Astrocyte of the cerebellum (primary cell): ENCODE results near the gene CREB1.

Experiments used
- DNase-seq: peaks from one replicate; pipeline ENCODE4 v3.0.0-alpha.2; 2011; ENCODE audit warnings: low read depth
- H3K4me3 ChIP-seq: 2 replicates; pipeline ENCODE4 v1.5.1; 2011; ENCODE audit warnings: mild to moderate bottlenecking, low read depth, low read length, moderate library complexity
- CTCF ChIP-seq: IDR thresholded peaks from 2 replicates; pipeline ENCODE4 v1.5.1; 2012; ENCODE audit warnings: low read length, low read depth, moderate library complexity, mild to moderate bottlenecking; ENCODE audit errors: missing control alignments
- in situ Hi-C: cut with HindIII; loops from 2 replicates; pipeline ENCODE4 v1.10.0; 2017; ENCODE audit warnings: low sequenced_read_pairs

The CREB1 gene

GRCh38 chr2:207511851-207512250, 17.9 kb upstream of the CREB1 start:
- TF ChIP-seq CTCF: no peak
- in situ Hi-C loops: no loop called here
- H3K4me3 ChIP-seq: no peak overlapping the region
- DNase-seq: no peak

- in situ Hi-C loops: no loop called here
- TF ChIP-seq CTCF: no peak
- no peak overlapping the region for H3K4me3 ChIP-seq
- DNase-seq: no peak
Observed at GRCh38 chr2:207512356-207512755, 17.4 kb upstream of the CREB1 start.

- in situ Hi-C loops: no loop called here
- peak; percentile 90 for DNase-seq
- H3K4me3 ChIP-seq: no peak overlapping the region
- no peak for TF ChIP-seq CTCF
Observed at GRCh38 chr2:207513551-207514257, 16.1 kb upstream of the CREB1 start.

GRCh38 chr2:207514451-207514850, 15.3 kb upstream of the CREB1 start:
- in situ Hi-C loops: no loop called here
- no peak overlapping the region for H3K4me3 ChIP-seq
- TF ChIP-seq CTCF: no peak
- DNase-seq: no peak

GRCh38 chr2:207515671-207516070, 14.1 kb upstream of the CREB1 start:
- H3K4me3 ChIP-seq: no peak overlapping the region
- in situ Hi-C loops: no loop called here
- DNase-seq: no peak
- no peak for TF ChIP-seq CTCF

GRCh38 chr2:207516206-207516605, 13.6 kb upstream of the CREB1 start:
- H3K4me3 ChIP-seq: no peak overlapping the region
- DNase-seq: no peak
- TF ChIP-seq CTCF: no peak
- in situ Hi-C loops: no loop called here

GRCh38 chr2:207523005-207523404, 6.8 kb upstream of the CREB1 start:
- no peak for TF ChIP-seq CTCF
- in situ Hi-C loops: no loop called here
- no peak for DNase-seq
- H3K4me3 ChIP-seq: no peak overlapping the region
